GM19467 (cell line): ENCODE results near the gene PHF14.
"Not testable (repeated sequence)": the region's sequence is repeated elsewhere in the genome, so short reads cannot be mapped to it uniquely, and the experiment has no call there.

Experiments used
- ATAC-seq: cut with Tn5 transposase; IDR thresholded peaks from one replicate; pipeline ENCODE4 v1.9.1; 2021; ENCODE audit warnings: mild to moderate bottlenecking, moderate library complexity; ENCODE audit not compliant: unreplicated experiment

Gene PHF14

GRCh38 chr7:10981317-10981716 is 7.6 kb downstream of the PHF14 start:
- no peak for ATAC-seq

GRCh38 chr7:10990748-10991147 is 17.1 kb downstream of the PHF14 start:
- not testable (repeated sequence) for ATAC-seq

GRCh38 chr7:10995482-10996166 is 22.0 kb downstream of the PHF14 start:
- not testable (repeated sequence) for ATAC-seq

GRCh38 chr7:10998996-10999757 is 25.5 kb downstream of the PHF14 start:
- no peak for ATAC-seq

- ATAC-seq = no peak
Observed at GRCh38 chr7:11005202-11005601, 31.5 kb downstream of the PHF14 start.

- ATAC-seq = no peak
Observed at GRCh38 chr7:11006291-11006690, 32.6 kb downstream of the PHF14 start.

GRCh38 chr7:11009631-11010030 is 36.0 kb downstream of the PHF14 start:
- no peak for ATAC-seq

GRCh38 chr7:11021468-11021867 is 47.8 kb downstream of the PHF14 start:
- ATAC-seq = no peak

- ATAC-seq = no peak
Observed at GRCh38 chr7:11026452-11027359, 53.0 kb downstream of the PHF14 start.

- no peak for ATAC-seq
Observed at GRCh38 chr7:11035661-11036060, 62.0 kb downstream of the PHF14 start.

- ATAC-seq = no peak
Observed at GRCh38 chr7:11039974-11040373, 66.3 kb downstream of the PHF14 start.

GRCh38 chr7:11054033-11054432 is 80.4 kb downstream of the PHF14 start:
- no peak for ATAC-seq

- no peak for ATAC-seq
Observed at GRCh38 chr7:11060893-11061292, 87.2 kb downstream of the PHF14 start.

- ATAC-seq = no peak
Observed at GRCh38 chr7:11062110-11062509, 88.4 kb downstream of the PHF14 start.

- ATAC-seq = no peak
Observed at GRCh38 chr7:11069591-11069990, 95.9 kb downstream of the PHF14 start.

- no peak for ATAC-seq
Observed at GRCh38 chr7:11077816-11078215, 104.1 kb downstream of the PHF14 start.

- no peak for ATAC-seq
Observed at GRCh38 chr7:11078247-11078834, 104.7 kb downstream of the PHF14 start.

- ATAC-seq = no peak
Observed at GRCh38 chr7:11079907-11080306, 106.2 kb downstream of the PHF14 start.

- no peak for ATAC-seq
Observed at GRCh38 chr7:11082121-11082520, 108.4 kb downstream of the PHF14 start.

- no peak for ATAC-seq
Observed at GRCh38 chr7:11082552-11083213, 109.0 kb downstream of the PHF14 start.

GRCh38 chr7:11083214-11083568 is 109.5 kb downstream of the PHF14 start:
- no peak for ATAC-seq
